NT2/D1 (cell line): ENCODE results near the gene ARHGEF4.
A peak's percentile ranks its signal among the peaks of the same experiment; 100 is the strongest.

Source experiments
- DNase-seq: peaks from one replicate; pipeline ENCODE4 v3.0.0-alpha.2; 2011; ENCODE audit warnings: low read depth, low spot score
- H3K27me3 ChIP-seq: 2 replicates; pipeline ENCODE4 v1.6.0; 2011; ENCODE audit warnings: mild to moderate bottlenecking; ENCODE audit not compliant: insufficient read length, insufficient read depth
- H3K36me3 ChIP-seq: 2 replicates; pipeline ENCODE4 v1.6.1; 2011; ENCODE audit warnings: mild to moderate bottlenecking, low read length, mixed read lengths; ENCODE audit not compliant: insufficient read depth, insufficient read length
- H3K4me1 ChIP-seq: 2 replicates; pipeline ENCODE4 v1.5.1; 2011; ENCODE audit not compliant: insufficient read depth, insufficient read length
- H3K4me3 ChIP-seq: 2 replicates; pipeline ENCODE4 v1.5.1; 2011; ENCODE audit warnings: low read depth; ENCODE audit not compliant: insufficient read length
- H3K9ac ChIP-seq: 2 replicates; pipeline ENCODE4 v1.6.0; 2011; ENCODE audit warnings: low read depth; ENCODE audit not compliant: insufficient read length
- H3K9me3 ChIP-seq: 2 replicates; pipeline ENCODE4 v1.5.1; 2011; ENCODE audit warnings: mild to moderate bottlenecking, low read length; ENCODE audit not compliant: insufficient read depth
- SUZ12 ChIP-seq: IDR thresholded peaks from 2 replicates; pipeline ENCODE4 v1.6.1; 2011; ENCODE audit not compliant: insufficient read length, insufficient read depth; ENCODE audit errors: extremely low read depth
- YY1 ChIP-seq: IDR thresholded peaks from 2 replicates; pipeline ENCODE4 v1.6.1; 2011; ENCODE audit not compliant: insufficient read length, insufficient read depth
- ZNF274 ChIP-seq: IDR thresholded peaks from 2 replicates; pipeline ENCODE4 v1.6.1; 2011; ENCODE audit warnings: mild to moderate bottlenecking, low read depth, low read length

Gene ARHGEF4

GRCh38 chr2:130920415-130921163 is 83.9 kb downstream of the ARHGEF4 start:
- H3K4me3 ChIP-seq: no peak overlapping the region
- TF ChIP-seq ZNF274 (no peak), SUZ12 (no peak), YY1 (no peak)
- H3K9me3 ChIP-seq: peaks cover 8% of the 10 kb centered on the region; the same call in 1 of the 2 replicates
- peak; percentile 86 for DNase-seq
- no peak overlapping the region for H3K9ac ChIP-seq
- no peaks in the 10 kb centered on the region for H3K4me1 ChIP-seq
- H3K27me3 ChIP-seq: no peaks in the 10 kb centered on the region
- no peaks in the 10 kb centered on the region for H3K36me3 ChIP-seq

- H3K9ac ChIP-seq: no peak overlapping the region
- H3K4me3 ChIP-seq: no peak overlapping the region
- no peaks in the 10 kb centered on the region for H3K36me3 ChIP-seq
- peaks cover 12% of the 10 kb centered on the region for H3K9me3 ChIP-seq
- DNase-seq: no peak
- H3K4me1 ChIP-seq: no peaks in the 10 kb centered on the region
- TF ChIP-seq SUZ12 (no peak), YY1 (no peak), ZNF274 (no peak)
- H3K27me3 ChIP-seq: no peaks in the 10 kb centered on the region
These were observed 84.4 kb downstream of the ARHGEF4 start for GRCh38 chr2:130921164-130921476.

GRCh38 chr2:130922417-130922816 is 85.7 kb downstream of the ARHGEF4 start:
- no peaks in the 10 kb centered on the region for H3K36me3 ChIP-seq
- H3K9ac ChIP-seq: no peak overlapping the region
- H3K4me1 ChIP-seq: no peaks in the 10 kb centered on the region
- no peak for TF ChIP-seq SUZ12
- TF ChIP-seq ZNF274: no peak
- TF ChIP-seq YY1: no peak
- no peak overlapping the region for H3K4me3 ChIP-seq
- no peak for DNase-seq
- H3K9me3 ChIP-seq: peaks cover 23% of the 10 kb centered on the region
- no peaks in the 10 kb centered on the region for H3K27me3 ChIP-seq

DNA sequence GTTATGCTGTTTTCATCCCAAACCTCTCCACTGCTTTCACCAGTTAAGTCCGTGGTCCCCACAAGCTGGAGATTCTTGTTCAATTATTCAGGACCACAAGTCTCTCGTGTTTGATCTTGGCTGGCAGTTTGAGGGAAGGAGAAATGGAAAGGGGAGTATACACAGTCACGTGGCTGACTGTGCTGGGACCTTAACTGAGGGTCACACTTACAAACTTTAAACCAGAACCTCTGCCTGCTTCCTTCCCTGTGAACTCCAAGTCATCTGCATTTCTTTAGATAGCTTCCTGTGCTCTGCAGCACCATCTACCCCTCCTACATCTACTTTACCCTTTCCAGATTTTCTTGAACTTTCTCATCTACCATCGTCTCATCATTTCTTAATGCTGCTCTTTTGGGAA is 91.7 kb downstream of the ARHGEF4 start:
- TF ChIP-seq SUZ12 (no peak), YY1 (no peak), ZNF274 (no peak)

DNA sequence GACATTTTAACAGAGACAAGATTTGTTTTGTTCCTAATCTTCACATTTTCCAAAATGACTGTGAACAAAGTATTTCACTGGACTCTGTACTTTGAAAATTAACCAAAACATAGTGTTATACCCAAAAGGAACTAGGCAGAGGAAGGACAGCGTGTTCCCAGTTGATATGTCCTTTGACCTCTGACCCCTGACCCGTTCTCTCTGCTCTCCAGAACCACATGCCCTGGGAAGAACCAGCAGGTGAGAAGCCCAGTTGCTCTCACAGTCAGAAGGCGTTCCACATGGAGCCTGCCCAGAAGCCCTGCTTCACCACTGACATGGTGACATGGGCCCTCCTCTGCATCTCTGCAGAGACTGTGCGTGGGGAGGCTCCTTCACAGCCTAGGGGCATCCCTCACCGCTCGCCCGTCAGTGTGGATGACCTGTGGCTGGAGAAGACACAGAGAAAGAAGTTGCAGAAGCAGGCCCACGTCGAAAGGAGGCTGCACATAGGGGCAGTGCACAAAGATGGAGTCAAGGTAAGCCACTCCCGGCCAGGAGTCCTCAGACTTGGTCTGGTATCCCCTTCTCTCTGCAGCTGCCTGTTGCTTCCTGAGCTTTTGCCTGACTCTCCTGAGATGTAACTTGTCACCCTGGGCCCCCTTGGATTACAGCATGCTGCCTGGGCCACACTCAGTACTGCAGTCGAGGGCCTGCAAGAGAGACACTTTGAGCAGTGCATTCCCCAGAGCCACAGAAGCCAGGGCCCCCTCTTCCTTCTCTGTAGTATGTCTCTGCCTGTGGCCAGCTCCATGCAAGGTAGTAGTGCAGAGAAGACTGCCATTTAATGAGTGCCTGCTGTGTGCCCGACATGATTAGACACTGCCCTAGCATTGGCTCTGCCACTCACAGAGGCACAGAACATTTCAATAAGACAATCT is 94.3 kb downstream of the ARHGEF4 start:
- Histone ChIP-seq H3K27me3 (no peaks in the 10 kb centered on the region), H3K9me3 (peaks cover 16% of the 10 kb centered on the region), H3K36me3 (peaks cover 5% of the 10 kb centered on the region), H3K9ac (no peak overlapping the region), H3K4me3 (no peak overlapping the region), H3K4me1 (peaks cover 2% of the 10 kb centered on the region)
- TF ChIP-seq ZNF274: no peak
- DNase-seq: no peak

More for the DNA sequence above, 91.7 kb downstream of the ARHGEF4 start:
- Histone ChIP-seq H3K4me3 (no peak overlapping the region), H3K27me3 (no peaks in the 10 kb centered on the region), H3K9ac (no peak overlapping the region), H3K36me3 (peaks cover 5% of the 10 kb centered on the region), H3K4me1 (peaks cover 2% of the 10 kb centered on the region), H3K9me3 (peaks cover 24% of the 10 kb centered on the region)
- DNase-seq: peak; percentile 28

- TF ChIP-seq ZNF274 (no peak), YY1 (no peak), SUZ12 (no peak)
- Histone ChIP-seq H3K36me3 (peaks cover 5% of the 10 kb centered on the region), H3K4me3 (no peak overlapping the region), H3K9ac (no peak overlapping the region), H3K27me3 (no peaks in the 10 kb centered on the region), H3K4me1 (peaks cover 2% of the 10 kb centered on the region), H3K9me3 (peaks cover 10% of the 10 kb centered on the region; the same call in 1 of the 2 replicates)
- no peak for DNase-seq
These were observed 96.8 kb downstream of the ARHGEF4 start for GRCh38 chr2:130933501-130933900.

DNA sequence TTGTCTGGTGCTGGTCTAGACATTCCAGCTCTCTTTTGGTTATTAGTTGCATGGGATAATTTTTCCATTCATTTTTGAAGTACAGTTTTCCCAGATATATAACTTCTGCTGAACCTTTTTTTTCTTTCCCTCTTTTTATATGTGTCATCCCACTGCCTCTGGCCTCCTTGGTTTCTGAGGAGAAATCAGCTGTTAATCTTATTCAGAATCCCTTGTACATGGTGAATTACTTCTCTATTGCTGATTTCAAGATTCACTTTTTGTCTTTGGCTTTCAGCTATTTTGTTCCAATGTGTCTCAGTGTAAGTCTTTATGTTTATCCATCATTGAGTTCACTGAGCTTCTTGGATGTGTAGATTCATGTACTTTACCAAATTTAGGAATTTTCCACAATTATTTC is 99.7 kb downstream of the ARHGEF4 start:
- TF ChIP-seq ZNF274 (no peak), YY1 (no peak), SUZ12 (no peak)

More for the DNA sequence above, 99.7 kb downstream of the ARHGEF4 start:
- H3K4me1 ChIP-seq: no peaks in the 10 kb centered on the region
- no peaks in the 10 kb centered on the region for H3K27me3 ChIP-seq
- no peak for DNase-seq
- H3K9me3 ChIP-seq: peaks cover 10% of the 10 kb centered on the region; the same call in 1 of the 2 replicates
- H3K36me3 ChIP-seq: no peaks in the 10 kb centered on the region
- H3K9ac ChIP-seq: no peak overlapping the region
- H3K4me3 ChIP-seq: no peak overlapping the region
